Heart left ventricle (tissue), 16 donors: Measurements from ENCODE around the gene NPS. TPM values are rescaled to one million over a fixed set of nuclear protein-coding genes. Genes with fewer than 3 reads are reported as not detected.

Experiments
- ATAC-seq, 4 donors: fragments of 200-7000 bp; cut with Tn5 transposase; one replicate each; pipeline ENCODE4 v1.9.1; 2020 to 2022; ENCODE audit warnings: moderate library complexity in 4 of 4, mild to moderate bottlenecking in 3 of 4, moderate number of reproducible peaks in 1 of 4
- DNase-seq, 5 donors: peaks; one replicate each; pipeline ENCODE4 v3.0.0-alpha.2; 2020
- H3K27ac ChIP-seq, 12 donors: fragments of 200-600 bp; sonication (generic) in 4 of 12; one replicate each; pipeline versions ENCODE4 v1.5.0 to v1.8.0; 2016 to 2022; ENCODE audit warnings: mild to moderate bottlenecking in 2 of 12
- H3K27me3 ChIP-seq, 9 donors: fragments of 200-600 bp; sonication (generic) in 2 of 9; one replicate each; pipeline versions ENCODE4 v1.5.1 to v1.8.0; 2016 to 2022; ENCODE audit warnings: mild to moderate bottlenecking in 3 of 9
- H3K36me3 ChIP-seq, 9 donors: fragments of 200-600 bp; sonication (generic) in 2 of 9; one replicate each; pipeline versions ENCODE4 v1.5.0 to v1.8.0; 2018 to 2022; ENCODE audit warnings: mild to moderate bottlenecking in 2 of 9
- H3K4me1 ChIP-seq, 12 donors: fragments of 200-600 bp; sonication (generic) in 4 of 12; one replicate each; pipeline versions ENCODE4 v1.5.0 to v1.8.0; 2016 to 2022; ENCODE audit warnings: mild to moderate bottlenecking in 3 of 12
- H3K4me3 ChIP-seq, 12 donors: fragments of 200-600 bp; sonication (generic) in 4 of 12; one replicate each; pipeline versions ENCODE4 v1.5.0 to v1.8.0; 2017 to 2022; ENCODE audit warnings: mild to moderate bottlenecking in 9 of 12, moderate library complexity in 4 of 12
- H3K9me3 ChIP-seq, 12 donors: fragments of 200-600 bp; sonication (generic) in 4 of 12; one replicate each; pipeline versions ENCODE4 v1.5.0 to v1.8.0; 2016 to 2022; ENCODE audit warnings: mild to moderate bottlenecking in 1 of 12
- CTCF ChIP-seq, 12 donors: fragments of 200-600 bp; sonication (generic) in 4 of 12; IDR thresholded peaks; one replicate each; pipeline versions ENCODE4 v1.5.0 to v1.8.0; 2018 to 2022; ENCODE audit warnings: antibody characterized with exemption in 12 of 12, mild to moderate bottlenecking in 5 of 12
- POLR2A ChIP-seq, 2 donors: fragments of 450-650 bp; IDR thresholded peaks; one replicate each; pipeline ENCODE4 v1.6.1; 2017; ENCODE audit warnings: antibody characterized with exemption in 2 of 2, mild to moderate bottlenecking in 2 of 2, moderate library complexity in 2 of 2
- WGBS, 4 donors: extraction: QIAGEN DNeasy Blood & Tissue Kit in 2 of 4; methylation state at CpG; one replicate each; pipeline versions ENCODE4 v1.1.5 to v1.1.7; 2013 to 2018; 5-methylcytosine and 5-hydroxymethylcytosine counted together
- intact Hi-C, 10 donors: fragments of 100-400 bp; cut with DNase I; formaldehyde crosslinking; loops; one replicate each; pipeline versions ENCODE4 v1.11.1 to v1.14.2; 2022
- polyA plus RNA-seq, 2 donors: library from polyadenylated mRNA; stranded (reverse); fragments of 200-250 nt; gene quantifications; one replicate each; pipeline ENCODE4 v1.2.3, GENCODE V29; 2013
- total RNA-seq, 9 donors: library from RNA; depleted of rRNA in 2 of 9; stranded (reverse); fragments of >200 nt in 2 of 9; fragmentation: NEBNext Ultra II Directional in 3 of 9; extraction: Animal tissue kit (Norgen Biotek cat#: 25700) in 3 of 9; gene quantifications; one replicate each; pipeline versions ENCODE4 v1.1.0 to v1.2.4, GENCODE V29; 2016 to 2023
- donor health status: ischemic (EF 13 %, LVEDD 7.1; RV severe dilation, severe dysfunction).
- donor health status: healthy with polysubstance abuse.
- donor health status: DM: no; HTN: yes; CAD: no.
- donor health status: DM: no; HTN: no; CAD: no.
- donor health status: ischemic (EF 25% LVEDD 6.9; RV normal size, moderate dysfunction).
- donor health status: ischemic (EF 25% LVEDD 5.7; RV mildly dilated, moderate dysfunction).
- donor health status: healthy.
- donor health status: DM: yes; HTN: yes; CAD: no.
- donor health status: ischemic (EF 35%, LVEDD 5.7; RV mildly dilated, moderate dysfunction).
- donor health status: nonischemic (EF 11% LVEDD 7.7; RV severe dilation, severe dysfunction).
- donor health status: DM: yes; HTN: yes; CAD: no.
- donor health status: PGD.
- donor health status: ischemic (EF 29% LVEDD 5.4; RV normal size, mild dysfunction).
- donor health status: nonischemic (EF 23%, LVEDD 6.1; RV moderate dilation, normal function).

NPS gene
- total and polyA plus RNA-seq, 11 donors: not detected

GRCh38 chr10:127536972-127537760 lies 11.9 kb upstream of the NPS start:
- Histone ChIP-seq H3K27me3 (no peaks in the 10 kb centered on the region), H3K9me3 (no peaks in the 10 kb centered on the region), H3K4me3 (no peak overlapping the region), H3K27ac (no peak overlapping the region), H3K36me3 (no peaks in the 10 kb centered on the region), H3K4me1 (peaks cover 0 to 5% (median 0%) of the 10 kb centered on the region in 12 donors)
- intact Hi-C loops: no loop called here
- DNase-seq (no peak), ATAC-seq (no peak)
- TF ChIP-seq CTCF (IDR thresholded peaks at IDR 0.05) (no peak), POLR2A (IDR thresholded peaks at IDR 0.05) (no peak)
- WGBS, 4 donors: 81 to 88% (median 85%) methylated on average over 21 of the region's 21 CpGs

GRCh38 chr10:127537924-127538323 lies 11.2 kb upstream of the NPS start:
- Histone ChIP-seq H3K9me3 (no peaks in the 10 kb centered on the region), H3K27ac (no peak overlapping the region), H3K36me3 (no peaks in the 10 kb centered on the region)

GRCh38 chr10:127548022-127548421 lies 1.1 kb upstream of the NPS start:
- Histone ChIP-seq H3K9me3 (peaks cover 0 to 31% (median 10%) of the 10 kb centered on the region in 12 donors), H3K4me1 (no peaks in the 10 kb centered on the region), H3K27me3 (no peaks in the 10 kb centered on the region), H3K4me3 (no peak overlapping the region), H3K36me3 (no peaks in the 10 kb centered on the region), H3K27ac (no peak overlapping the region)
- 73 to 89% (median 80%) methylated on average over 3 of the region's 3 CpGs for WGBS, 4 donors
- ATAC-seq (no peak), DNase-seq (no peak)
- no peak for TF ChIP-seq CTCF (IDR thresholded peaks at IDR 0.05)
- no peak for TF ChIP-seq POLR2A (IDR thresholded peaks at IDR 0.05)
- intact Hi-C loops: no loop called here

More at GRCh38 chr10:127537924-127538323, 11.2 kb upstream of the NPS start:
- H3K4me3 ChIP-seq: no peak overlapping the region
- 69 to 88% (median 87%) methylated on average over 8 of the region's 8 CpGs for WGBS, 4 donors
- H3K27me3 ChIP-seq: no peaks in the 10 kb centered on the region
- no peak for TF ChIP-seq POLR2A (IDR thresholded peaks at IDR 0.05)
- no peak for TF ChIP-seq CTCF (IDR thresholded peaks at IDR 0.05)
- peaks cover 0 to 5% (median 0%) of the 10 kb centered on the region in 12 donors for H3K4me1 ChIP-seq
- no peak for DNase-seq
- intact Hi-C loops: no loop called here
- no peak for ATAC-seq

- no peak overlapping the region for H3K4me3 ChIP-seq
- TF ChIP-seq POLR2A (IDR thresholded peaks at IDR 0.05) (no peak), CTCF (IDR thresholded peaks at IDR 0.05) (no peak)
- WGBS, 4 donors: 62 to 68% (median 65%) methylated on average over 5 of the region's 5 CpGs
- no peaks in the 10 kb centered on the region for H3K4me1 ChIP-seq
- H3K27ac ChIP-seq: no peak overlapping the region
- ATAC-seq: no peak
- peaks cover 0 to 16% (median 3%) of the 10 kb centered on the region in 12 donors for H3K9me3 ChIP-seq
- intact Hi-C loops: no loop called here
- DNase-seq: no peak
- peaks cover 0 to 17% (median 0%) of the 10 kb centered on the region in 9 donors for H3K27me3 ChIP-seq
- no peaks in the 10 kb centered on the region for H3K36me3 ChIP-seq
Measured at GRCh38 chr10:127550861-127551260, 1.8 kb downstream of the NPS start.
